Parathyroid adenoma (tissue), 2 donors: ENCODE results near the gene LAMC2.

Experiments used
- H2AFZ ChIP-seq: fragments of 300-600 bp; sonication (generic); one replicate; pipeline ENCODE4 v1.7.0; 2017; ENCODE audit warnings: antibody characterized with exemption, mild to moderate bottlenecking
- H3K27ac ChIP-seq: fragments of 300-600 bp; sonication (generic); one replicate; pipeline ENCODE4 v1.7.0; 2017
- H3K27me3 ChIP-seq: fragments of 300-600 bp; sonication (generic); one replicate; pipeline ENCODE4 v1.7.0; 2017; ENCODE audit warnings: low read length; ENCODE audit not compliant: control insufficient read depth, insufficient read depth
- H3K36me3 ChIP-seq: fragments of 300-600 bp; sonication (generic); one replicate; pipeline ENCODE4 v1.7.0; 2017; ENCODE audit warnings: low read length; ENCODE audit not compliant: control insufficient read depth, insufficient read depth
- H3K4me1 ChIP-seq: fragments of 300-600 bp; sonication (generic); one replicate; pipeline ENCODE4 v1.7.0; 2017; ENCODE audit warnings: control low read depth
- H3K4me2 ChIP-seq: fragments of 300-600 bp; sonication (generic); one replicate; pipeline ENCODE4 v1.7.0; 2017; ENCODE audit warnings: low read length
- H3K4me3 ChIP-seq: fragments of 300-600 bp; sonication (generic); one replicate; pipeline ENCODE4 v1.7.0; 2017; ENCODE audit warnings: low read depth, low read length
- H3K79me2 ChIP-seq: fragments of 300-600 bp; sonication (generic); one replicate; pipeline ENCODE4 v1.7.0; 2017; ENCODE audit warnings: control low read depth
- H3K9ac ChIP-seq: fragments of 300-600 bp; sonication (generic); one replicate; pipeline ENCODE4 v1.7.0; 2017; ENCODE audit warnings: mild to moderate bottlenecking
- H3K9me3 ChIP-seq: fragments of 300-600 bp; sonication (generic); one replicate; pipeline ENCODE4 v1.7.0; 2017; ENCODE audit warnings: low read length; ENCODE audit not compliant: control insufficient read depth
- CTCF ChIP-seq: fragments of 300-600 bp; sonication (generic); IDR thresholded peaks from one replicate; pipeline ENCODE4 v1.7.0; 2017; ENCODE audit warnings: antibody characterized with exemption, mild to moderate bottlenecking
- donor health status: primary hyperparathyroidism.

Gene LAMC2

GRCh38 chr1:183210681-183211080 lies 24.6 kb downstream of the LAMC2 start:
- Histone ChIP-seq H3K4me3 (no peak overlapping the region), H3K27me3 (no peaks in the 10 kb centered on the region), H3K4me1 (no peaks in the 10 kb centered on the region), H3K9ac (no peak overlapping the region), H3K79me2 (no peaks in the 10 kb centered on the region), H3K4me2 (no peak overlapping the region), H3K36me3 (no peaks in the 10 kb centered on the region), H3K9me3 (no peaks in the 10 kb centered on the region), H2AFZ (no peak overlapping the region), H3K27ac (no peak overlapping the region)
- no peak for TF ChIP-seq CTCF

- no peak for TF ChIP-seq CTCF
- H3K4me3 ChIP-seq, result no peak overlapping the region
- no peak overlapping the region for H3K9ac ChIP-seq
- H3K4me2 ChIP-seq, result no peak overlapping the region
- H3K79me2 ChIP-seq, result no peaks in the 10 kb centered on the region
- H3K9me3 ChIP-seq, result no peaks in the 10 kb centered on the region
- H3K36me3 ChIP-seq, result no peaks in the 10 kb centered on the region
- no peak overlapping the region for H3K27ac ChIP-seq
- H2AFZ ChIP-seq, result no peak overlapping the region
- H3K27me3 ChIP-seq, result no peaks in the 10 kb centered on the region
- H3K4me1 ChIP-seq, result no peaks in the 10 kb centered on the region
These were observed 26.8 kb downstream of the LAMC2 start for GRCh38 chr1:183212870-183213269.

GRCh38 chr1:183214021-183214970 lies 28.2 kb downstream of the LAMC2 start:
- Histone ChIP-seq H3K27me3 (no peaks in the 10 kb centered on the region), H3K36me3 (no peaks in the 10 kb centered on the region), H3K4me2 (no peak overlapping the region), H3K9me3 (no peaks in the 10 kb centered on the region), H3K4me1 (no peaks in the 10 kb centered on the region), H3K9ac (no peak overlapping the region), H3K79me2 (no peaks in the 10 kb centered on the region), H3K27ac (no peak overlapping the region), H2AFZ (no peak overlapping the region), H3K4me3 (no peak overlapping the region)
- TF ChIP-seq CTCF, result no peak

GRCh38 chr1:183215076-183215720 lies 29.1 kb downstream of the LAMC2 start:
- TF ChIP-seq CTCF, result no peak
- Histone ChIP-seq H3K36me3 (no peaks in the 10 kb centered on the region), H3K27me3 (no peaks in the 10 kb centered on the region), H3K4me1 (no peaks in the 10 kb centered on the region), H3K27ac (no peak overlapping the region), H3K9me3 (no peaks in the 10 kb centered on the region), H3K79me2 (no peaks in the 10 kb centered on the region), H3K9ac (no peak overlapping the region), H3K4me3 (no peak overlapping the region), H2AFZ (no peak overlapping the region), H3K4me2 (no peak overlapping the region)
